Fibroblast of pulmonary artery (primary cell): Measurements from ENCODE around the gene POLD4.

ENCODE experiments used
- DNase-seq: peaks from one replicate; pipeline ENCODE4 v3.0.0-alpha.2; 2010; ENCODE audit warnings: low read depth
- H3K4me3 ChIP-seq: replicated peaks from 2 replicates; pipeline ENCODE4 v1.5.1; 2011; ENCODE audit warnings: low read depth, mild to moderate bottlenecking, control low read depth, low read length, moderate library complexity
- CTCF ChIP-seq: IDR thresholded peaks from 2 replicates; pipeline ENCODE4 v1.5.1; 2011; ENCODE audit warnings: mild to moderate bottlenecking, control low read depth, low read length, inconsistent platforms; ENCODE audit errors: missing control alignments

The POLD4 gene

GRCh38 chr11:67397986-67398660 lies 44.8 kb upstream of the POLD4 start:
- no peak for TF ChIP-seq CTCF
- DNase-seq: no peak
- H3K4me3 ChIP-seq: no peak overlapping the region

DNA sequence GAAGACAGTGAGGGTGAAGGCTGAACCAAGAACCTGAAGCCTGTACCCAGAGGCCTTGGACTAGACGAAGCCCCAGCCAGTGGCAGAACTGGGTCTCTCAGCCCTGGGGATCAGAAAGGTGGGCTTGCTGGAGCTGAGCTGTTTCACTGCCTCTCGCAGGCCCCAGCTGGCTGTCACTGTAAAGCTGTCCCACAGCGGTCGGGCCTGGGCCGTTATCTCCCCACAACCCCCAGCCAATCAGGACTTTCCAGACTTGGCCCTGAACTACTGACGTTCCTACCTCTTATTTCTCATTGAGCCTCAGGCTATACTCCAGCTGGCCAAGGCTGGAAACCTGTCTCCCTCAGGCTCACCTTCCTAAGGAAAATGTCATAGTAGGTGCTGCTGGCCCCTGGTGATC lies 44.2 kb upstream of the POLD4 start:
- DNase-seq: no peak
- no peak overlapping the region for H3K4me3 ChIP-seq
- TF ChIP-seq CTCF: no peak

- DNase-seq: no peak
- TF ChIP-seq CTCF: no peak
- no peak overlapping the region for H3K4me3 ChIP-seq
Measured at GRCh38 chr11:67396587-67397389, 43.4 kb upstream of the POLD4 start.

GRCh38 chr11:67396259-67396581 lies 42.9 kb upstream of the POLD4 start:
- TF ChIP-seq CTCF: no peak
- no peak for DNase-seq
- H3K4me3 ChIP-seq: no peak overlapping the region

GRCh38 chr11:67395555-67396258 lies 42.4 kb upstream of the POLD4 start:
- DNase-seq: no peak
- H3K4me3 ChIP-seq: no peak overlapping the region
- TF ChIP-seq CTCF: no peak

GRCh38 chr11:67393990-67394389 lies 40.6 kb upstream of the POLD4 start:
- DNase-seq: no peak
- H3K4me3 ChIP-seq: no peak overlapping the region
- TF ChIP-seq CTCF: no peak
